TTC549 (cell line): ENCODE measurements around the gene ANKHD1.

ENCODE experiments used
- FAIRE-seq: peaks from 2 replicates; lab custom pipeline; 2012; peaks lifted over from hg19 to GRCh38; lab: Jason Lieb, UNC

ANKHD1 gene

GRCh38 chr5:140546851-140547507, 145.3 kb downstream of the ANKHD1 start:
- FAIRE-seq, result no peak

- no peak for FAIRE-seq
Observed at GRCh38 chr5:140547508-140548299, 146.1 kb downstream of the ANKHD1 start, which contains the start of gene EIF4EBP3. Gene EIF4EBP3 (plus strand): TSS chr5:140547662. CDS start chr5:140547738, 76 bp downstream.

GRCh38 chr5:140548300-140548688, 146.7 kb downstream of the ANKHD1 start:
- no peak for FAIRE-seq

GRCh38 chr5:140548791-140549190, 147.2 kb downstream of the ANKHD1 start:
- FAIRE-seq, result no peak

DNA sequence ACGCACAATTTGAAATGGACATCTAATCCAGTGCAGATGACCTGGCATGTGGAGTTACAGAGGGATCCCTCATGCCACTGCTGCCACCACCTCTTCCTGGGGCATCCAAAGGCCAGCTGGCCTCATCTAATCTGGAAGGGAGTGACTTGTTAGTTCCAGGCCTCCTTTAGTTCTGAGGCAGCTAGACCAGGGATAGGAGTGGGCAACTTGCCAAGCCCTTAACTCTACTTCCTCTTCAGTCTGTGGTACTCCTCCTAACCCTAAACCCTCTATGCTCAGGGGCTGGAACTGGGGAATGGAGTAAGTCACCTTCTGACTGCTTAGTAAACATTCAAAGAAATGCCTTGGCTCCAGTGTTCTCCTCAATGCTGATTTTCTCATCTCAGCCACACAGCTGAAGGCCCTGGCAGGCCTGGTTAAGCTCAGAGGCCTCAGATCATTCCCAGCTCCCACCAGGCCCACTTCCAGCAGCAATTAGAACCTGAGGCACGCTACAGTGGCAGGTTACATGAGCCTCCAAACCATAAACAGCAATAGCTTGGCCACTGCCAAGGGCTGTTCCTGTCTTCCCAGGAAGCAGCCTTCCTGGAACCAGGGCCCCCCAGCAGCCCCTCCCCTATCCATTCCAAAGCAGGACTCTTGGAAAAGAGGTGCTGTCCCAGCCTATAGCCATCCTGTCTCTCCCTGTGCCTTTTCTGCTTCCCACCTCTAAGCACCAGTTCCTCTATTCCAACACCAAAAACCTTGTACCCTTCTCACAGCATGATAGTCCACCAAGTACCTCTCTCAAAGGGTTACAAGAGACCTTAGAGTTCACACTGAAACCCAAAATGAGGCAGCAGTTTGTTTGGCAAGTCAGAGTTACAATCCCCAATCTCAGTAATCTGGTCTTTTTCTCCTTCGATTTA, 147.9 kb downstream of the ANKHD1 start:
- FAIRE-seq, result no peak

DNA sequence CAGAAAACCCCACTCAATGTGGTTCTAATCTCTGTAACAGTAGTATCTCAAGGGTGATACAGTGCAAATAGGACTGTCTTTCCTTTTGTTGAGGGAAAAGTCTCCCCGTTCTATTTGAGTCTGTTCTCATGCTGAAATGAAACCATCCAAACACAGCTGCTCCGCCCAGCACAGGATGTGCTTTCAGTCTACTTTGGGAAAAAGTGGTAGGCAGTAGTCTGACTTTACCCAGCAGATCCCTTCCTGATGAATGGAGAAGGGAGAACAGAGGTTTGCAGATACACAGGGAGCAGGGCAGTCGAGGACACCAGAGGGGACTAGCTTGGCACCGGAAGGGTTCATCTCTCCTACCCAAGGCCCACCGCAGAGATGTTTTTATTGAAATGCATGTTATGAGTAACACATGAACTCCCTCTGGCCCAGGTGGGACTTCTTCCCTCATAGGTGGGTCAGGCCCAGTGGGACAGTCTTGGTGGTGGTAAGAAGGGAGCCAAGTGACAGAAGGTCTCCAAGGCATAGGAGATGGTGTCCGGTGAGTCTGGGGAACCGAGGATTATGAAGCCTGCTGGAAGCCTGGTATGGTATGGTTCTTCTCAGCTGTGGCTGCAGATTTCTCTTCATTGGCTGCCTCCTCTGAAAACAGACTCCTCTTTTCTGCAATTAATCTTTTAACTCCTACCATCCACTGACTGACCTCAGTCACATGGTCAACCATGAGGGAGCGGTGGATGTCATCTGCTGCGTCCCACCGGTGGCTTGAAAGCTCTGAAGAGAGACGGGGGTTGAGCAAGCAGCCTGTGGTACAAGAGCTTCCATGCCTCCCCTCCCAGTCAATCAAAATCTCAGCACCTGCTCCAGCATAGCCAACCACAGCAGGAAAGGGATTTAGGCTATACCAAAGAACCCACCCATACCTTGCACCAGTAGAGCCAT, 148.8 kb downstream of the ANKHD1 start:
- no peak for FAIRE-seq

DNA sequence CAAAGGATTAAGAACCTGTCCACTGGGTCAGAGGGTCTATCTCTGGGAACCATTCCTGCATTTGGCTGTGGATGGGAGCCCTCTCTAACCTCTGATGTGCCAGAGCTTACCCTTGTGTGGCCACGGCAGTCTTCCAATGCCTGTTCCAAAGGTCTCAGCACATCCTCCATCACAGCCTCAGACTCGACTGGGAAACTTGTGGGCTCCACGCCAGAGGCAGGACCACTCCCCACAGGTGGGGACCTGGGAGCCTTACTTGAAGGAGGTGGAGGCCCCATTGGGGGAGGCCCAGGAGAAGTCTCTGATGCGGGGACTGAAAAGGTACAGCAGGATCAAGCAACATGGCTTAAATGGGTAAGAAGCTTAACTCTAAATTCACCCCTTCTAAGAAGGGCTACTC, 150.2 kb downstream of the ANKHD1 start:
- no peak for FAIRE-seq

- no peak for FAIRE-seq
Observed at GRCh38 chr5:140553657-140554056, 152.0 kb downstream of the ANKHD1 start.

DNA sequence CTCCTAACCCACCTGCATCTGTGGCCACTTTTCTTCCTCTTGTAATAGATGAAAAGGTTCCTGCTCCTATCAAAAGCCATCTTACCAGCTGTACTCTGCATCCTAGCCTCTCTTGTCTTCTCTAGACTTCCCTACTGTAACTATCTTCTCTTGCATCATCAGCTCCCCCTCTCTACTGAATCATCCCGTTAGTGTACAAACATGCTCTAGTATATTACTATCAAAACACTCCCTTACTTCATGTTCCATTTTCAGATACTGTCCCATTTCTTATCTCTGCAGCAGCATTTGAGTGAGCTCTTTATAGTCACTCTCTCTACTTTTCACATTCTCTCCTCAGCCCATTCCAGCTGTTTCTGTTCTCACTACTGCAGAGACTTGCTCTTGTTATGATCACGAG, 152.8 kb downstream of the ANKHD1 start:
- no peak for FAIRE-seq

DNA sequence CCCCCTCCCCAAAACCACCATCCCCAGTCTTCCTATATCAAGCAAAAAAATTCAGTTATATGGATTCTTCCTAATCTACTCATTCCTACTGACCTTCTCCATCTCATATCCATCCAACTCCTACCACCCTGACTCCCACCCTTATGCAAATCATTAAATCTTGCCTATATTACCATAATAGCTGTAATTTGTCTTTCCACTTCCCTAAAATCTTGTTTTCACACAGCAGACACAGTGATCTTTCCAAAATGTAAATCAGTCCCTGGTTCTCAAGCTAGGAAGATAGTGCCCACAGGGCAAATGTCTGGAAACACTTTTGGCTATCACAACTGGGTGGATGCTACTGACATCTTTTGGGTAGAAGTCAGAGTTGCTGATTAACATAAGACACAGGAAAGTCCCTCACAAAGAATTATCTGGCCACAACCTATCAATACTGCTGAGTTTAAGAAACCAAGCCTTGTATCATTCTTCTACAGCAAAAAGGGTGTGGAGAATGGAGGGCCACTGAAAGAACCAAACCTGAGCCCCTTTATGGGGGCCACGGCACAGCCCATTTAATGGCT, 154.2 kb downstream of the ANKHD1 start:
- FAIRE-seq, result no peak

- FAIRE-seq, result no peak
Observed at GRCh38 chr5:140556438-140556837, 154.8 kb downstream of the ANKHD1 start.

DNA sequence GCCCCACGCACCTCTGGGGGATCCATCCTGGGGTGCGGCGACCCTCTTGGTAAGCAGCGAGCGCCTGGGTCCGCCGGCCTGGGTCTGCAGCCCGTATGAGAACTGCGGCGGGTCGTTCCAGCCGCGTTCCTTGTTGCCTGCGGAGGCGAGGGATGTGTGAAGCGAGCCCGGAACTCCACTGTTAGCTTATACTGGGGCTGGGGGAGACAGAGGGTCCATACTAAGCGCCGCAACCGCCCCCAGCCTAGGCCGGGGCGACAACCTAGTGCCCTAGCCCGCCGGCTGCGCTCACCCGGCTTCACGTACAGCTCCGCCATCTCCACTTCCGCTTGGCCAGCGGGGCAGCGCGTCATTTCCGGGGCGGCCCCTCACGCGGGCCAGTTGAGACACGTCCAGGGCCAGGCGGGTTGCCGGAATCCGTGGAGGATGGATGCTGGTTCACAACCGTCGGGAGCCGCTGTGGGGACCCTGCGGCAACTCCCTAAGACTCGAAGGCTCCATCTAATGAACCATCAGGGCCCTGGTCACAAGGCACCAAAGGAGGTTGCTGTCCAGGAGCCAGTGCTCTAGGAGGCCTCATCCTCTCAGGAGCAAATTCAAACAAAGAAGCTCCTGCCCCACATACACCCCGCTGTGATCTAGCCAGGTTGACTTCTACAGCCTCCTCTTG, 155.6 kb downstream of the ANKHD1 start, which contains the start of gene SRA1:
SRA1 (minus strand) TSS at position 338 of the 670 bp plus-strand sequence; CDS start at position 317, 21 bp downstream.
- no peak for FAIRE-seq

- no peak for FAIRE-seq
Observed at GRCh38 chr5:140557965-140558364, 156.3 kb downstream of the ANKHD1 start.

- FAIRE-seq, result no peak
Observed at GRCh38 chr5:140558542-140558941, 156.9 kb downstream of the ANKHD1 start.

- no peak for FAIRE-seq
Observed at GRCh38 chr5:140560227-140560626, 158.6 kb downstream of the ANKHD1 start.

- FAIRE-seq, result no peak
Observed at GRCh38 chr5:140561753-140562523, 160.3 kb downstream of the ANKHD1 start.

DNA sequence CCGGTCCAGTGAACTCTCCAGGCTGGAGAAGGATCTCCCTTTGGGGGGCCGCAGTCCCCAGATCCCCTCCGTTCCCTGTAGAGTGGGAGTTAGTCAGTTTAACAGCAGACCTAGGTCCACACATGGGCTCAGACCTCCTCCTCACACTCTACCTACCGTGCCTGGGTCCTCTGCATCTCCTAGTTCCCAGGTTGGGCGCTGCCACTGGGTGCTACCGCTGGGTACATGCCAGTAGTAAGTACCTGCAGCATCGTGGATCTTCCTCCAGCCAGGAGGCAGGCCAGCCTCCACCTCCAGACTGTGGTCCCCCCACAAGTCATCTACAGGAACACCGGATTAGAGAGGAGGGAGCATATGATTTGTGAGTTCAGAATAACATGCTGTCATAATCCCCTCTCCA, 162.0 kb downstream of the ANKHD1 start:
- no peak for FAIRE-seq

DNA sequence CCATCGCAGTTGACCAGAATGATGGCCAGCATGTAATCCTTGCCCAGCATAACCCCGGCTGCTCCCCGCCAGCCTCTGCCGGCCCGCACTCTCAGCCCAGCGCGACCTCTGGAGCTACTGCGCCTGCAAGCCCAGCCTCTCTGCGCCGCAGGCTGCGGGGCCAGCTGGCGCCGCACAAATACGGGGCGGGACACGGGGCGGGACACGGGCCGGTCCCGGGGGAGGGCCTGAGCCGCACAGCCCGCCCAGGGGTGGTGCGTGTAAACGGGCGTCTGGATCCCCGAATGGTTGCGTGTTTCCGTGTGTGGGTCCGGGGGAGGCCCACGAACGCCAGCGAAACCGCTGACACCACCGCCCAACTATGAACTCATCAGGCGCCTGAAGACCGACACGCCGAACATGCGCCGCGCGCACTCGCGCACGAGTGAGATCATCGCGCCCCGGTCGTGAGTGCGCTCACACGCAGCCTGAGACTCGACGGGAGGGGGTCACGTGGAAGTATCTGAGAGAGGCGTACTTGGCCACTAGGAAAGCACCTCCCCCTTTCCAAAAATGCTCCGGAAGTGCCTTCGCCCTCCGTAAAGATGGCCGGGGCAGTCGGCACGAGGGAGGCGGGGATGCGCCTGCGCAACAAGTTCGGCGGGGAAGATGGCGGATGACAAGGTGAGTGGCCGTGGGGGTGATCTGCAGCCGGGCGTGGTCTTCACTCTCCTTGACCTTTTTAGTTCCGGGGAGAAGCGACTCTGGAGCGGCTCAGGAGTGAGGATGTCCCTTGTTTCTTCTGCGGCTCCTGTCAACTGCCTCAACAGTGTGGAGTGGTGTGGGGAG, 162.8 kb downstream of the ANKHD1 start, which contains the start of the genes APBB3 and SLC35A4:
APBB3 (minus strand) TSS at position 403 of the 828 bp plus-strand sequence; CDS start at position 50, 353 bp downstream.
SLC35A4 (plus strand) TSS at position 633 of the 828 bp plus-strand sequence. CDS start 2,342 bp downstream, outside the sequence.
- FAIRE-seq, result peak; percentile 72
